HG03378 (cell line): ENCODE results near the gene RANBP1.

ENCODE experiments used
- ATAC-seq: cut with Tn5 transposase; IDR thresholded peaks from one replicate; pipeline ENCODE4 v1.9.1; 2021; ENCODE audit warnings: mild to moderate bottlenecking, moderate library complexity; ENCODE audit not compliant: unreplicated experiment

Gene RANBP1

DNA sequence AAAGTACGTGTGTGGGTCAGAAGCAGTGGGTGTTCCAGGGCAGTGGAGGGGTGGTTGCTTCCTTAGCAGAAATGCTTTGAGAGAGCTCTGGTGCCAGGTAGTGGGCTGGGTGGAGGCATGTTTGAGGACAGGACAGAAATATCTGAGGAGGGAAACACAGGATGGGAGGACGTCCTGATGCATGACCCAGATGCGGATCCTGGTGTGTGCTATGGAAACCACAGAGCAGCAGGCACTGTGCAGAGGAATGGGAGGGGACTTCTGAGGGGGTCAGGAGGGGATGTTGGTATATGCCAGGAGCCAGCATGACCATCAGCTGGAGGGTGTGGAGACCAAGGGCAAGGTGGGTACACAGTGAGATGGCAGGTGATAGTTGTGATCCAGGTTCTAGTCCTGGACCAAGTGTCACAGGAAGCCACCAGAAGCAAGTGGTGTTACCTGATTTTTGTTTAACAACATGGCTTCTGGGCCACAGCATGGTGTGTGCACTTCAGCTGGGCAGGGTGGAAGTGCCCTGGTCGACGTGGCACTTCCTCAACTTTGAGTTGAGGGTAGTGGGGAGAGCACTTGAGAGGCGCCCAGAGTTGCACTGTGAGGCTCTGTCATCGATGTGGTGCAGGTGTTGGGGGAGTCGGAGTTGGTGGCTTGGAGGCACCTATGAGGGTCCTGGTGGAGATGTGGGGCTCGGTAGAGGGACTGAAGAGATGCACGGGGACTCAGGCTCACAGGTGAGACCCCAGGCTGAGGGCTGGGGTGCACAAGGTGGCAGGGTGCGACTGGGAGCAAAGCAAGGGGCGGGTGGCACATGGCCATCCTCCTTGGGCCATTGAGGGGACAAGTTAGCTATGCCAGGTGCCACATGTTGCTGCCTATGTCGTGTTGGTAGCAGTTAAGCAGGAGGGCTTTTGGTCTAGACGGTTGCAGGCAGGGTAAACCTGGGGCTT is 28.3 kb upstream of the RANBP1 start:
- no peak for ATAC-seq

DNA sequence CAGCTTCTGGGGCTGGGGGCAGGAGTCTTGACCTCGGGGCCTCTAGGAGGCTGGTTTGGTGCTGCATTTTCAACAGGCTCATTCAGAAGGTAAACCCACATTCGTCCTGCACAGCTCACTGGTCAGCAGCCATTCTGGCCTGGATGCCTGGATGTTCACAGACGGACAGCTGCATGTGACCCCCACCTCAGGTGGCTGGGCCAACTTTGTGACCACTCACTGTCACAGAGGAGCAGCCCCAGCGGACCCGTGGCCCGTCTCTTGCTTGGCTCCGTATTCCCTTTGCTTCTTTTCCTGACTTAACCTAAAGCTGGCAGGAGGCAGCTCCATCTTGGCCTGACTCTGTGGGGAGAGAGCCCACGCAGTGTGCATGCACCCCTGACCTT is 27.6 kb upstream of the RANBP1 start:
- no peak for ATAC-seq

GRCh38 chr22:20089226-20089976 is 26.5 kb upstream of the RANBP1 start:
- no peak for ATAC-seq

- ATAC-seq = no peak
Measured at GRCh38 chr22:20089977-20090729, 25.8 kb upstream of the RANBP1 start.

DNA sequence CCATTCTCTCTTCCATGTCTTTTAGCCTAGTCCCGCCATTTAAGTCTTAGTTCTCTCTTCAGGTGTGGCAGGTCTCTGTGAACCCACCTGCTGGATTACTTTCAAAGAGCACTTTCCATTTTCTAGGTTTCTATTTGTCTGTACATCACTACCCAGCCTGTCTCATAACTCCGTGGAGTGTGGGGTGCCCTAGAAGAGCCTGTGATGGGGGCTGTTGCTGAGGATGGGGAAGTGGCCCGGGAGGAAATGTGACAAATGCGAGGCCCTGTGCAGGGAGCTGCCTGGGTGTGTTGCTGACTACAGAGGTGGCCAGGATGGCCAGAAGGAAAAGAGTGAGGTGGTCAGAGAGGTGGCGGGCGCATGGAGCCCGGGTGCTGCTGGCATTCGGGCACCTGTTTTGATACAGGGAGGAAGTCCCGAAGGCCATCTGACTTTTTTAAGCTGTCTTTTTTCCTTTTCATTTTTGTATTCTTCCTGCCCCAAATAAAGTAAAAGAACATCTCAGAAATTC is 25.1 kb upstream of the RANBP1 start:
- no peak for ATAC-seq

DNA sequence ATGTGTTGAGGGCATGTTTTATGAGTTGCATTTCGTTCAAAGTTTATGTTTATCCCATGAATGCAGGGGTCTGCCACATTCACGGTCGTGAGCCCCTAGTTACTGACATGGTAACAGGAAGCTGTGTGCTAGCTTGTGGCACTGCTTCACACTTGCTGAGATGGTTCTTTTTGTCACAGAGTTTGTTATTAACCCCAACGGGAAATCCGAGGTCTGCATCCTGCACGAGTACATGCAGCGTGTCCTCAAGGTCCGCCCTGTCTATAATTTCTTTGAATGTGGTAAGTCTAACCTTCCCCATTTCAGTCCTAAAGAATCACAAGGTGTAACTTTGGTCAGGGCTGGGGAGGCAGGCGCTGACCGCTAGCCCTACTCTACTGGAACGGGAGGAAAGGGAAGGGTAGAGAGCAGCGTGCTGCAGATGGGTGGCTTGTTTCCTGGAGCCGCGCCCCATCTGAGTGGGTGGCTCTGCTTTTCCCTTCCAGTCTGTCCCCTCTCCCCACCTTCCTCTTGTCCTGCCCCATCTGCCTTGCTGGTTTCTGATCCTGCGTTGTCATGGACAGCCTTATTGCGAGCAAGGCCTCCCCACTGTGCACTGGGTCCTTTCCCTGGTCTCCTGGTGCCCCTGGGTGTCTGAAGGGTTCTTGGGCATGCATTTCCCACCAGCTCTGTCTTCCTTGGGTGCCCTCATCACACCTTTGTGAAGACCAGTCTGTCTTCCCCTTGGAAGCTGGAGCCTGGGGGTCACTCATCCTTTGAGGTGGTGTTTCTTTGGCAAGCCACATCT is 24.0 kb upstream of the RANBP1 start:
- ATAC-seq = no peak

DNA sequence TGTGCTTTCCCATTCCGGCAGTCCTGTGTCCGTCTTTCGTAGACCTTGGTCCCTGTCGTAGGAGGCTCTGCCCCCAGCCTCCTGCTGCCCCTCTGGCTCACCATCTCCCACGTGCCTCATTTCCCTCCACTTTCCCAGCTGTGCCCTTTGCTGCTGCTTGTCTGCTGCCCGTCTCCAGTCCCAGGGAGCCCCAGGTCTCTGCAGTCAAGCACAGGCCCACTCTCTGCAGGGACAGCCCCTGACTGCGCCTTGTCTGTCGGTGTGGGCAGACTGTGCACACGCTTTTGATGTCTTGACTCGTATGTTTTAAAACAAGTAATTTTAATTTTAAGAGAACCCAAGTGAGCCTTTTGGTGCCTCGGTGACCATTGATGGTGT is 23.4 kb upstream of the RANBP1 start:
- no peak for ATAC-seq

- ATAC-seq = no peak
Measured at GRCh38 chr22:20093418-20094196, 22.3 kb upstream of the RANBP1 start.

GRCh38 chr22:20094197-20094807 is 21.6 kb upstream of the RANBP1 start:
- ATAC-seq = no peak

- no peak for ATAC-seq
Measured at GRCh38 chr22:20095521-20095920, 20.4 kb upstream of the RANBP1 start.

- no peak for ATAC-seq
Measured at GRCh38 chr22:20096574-20097420, 19.1 kb upstream of the RANBP1 start.

GRCh38 chr22:20099099-20099711 is 16.7 kb upstream of the RANBP1 start:
- no peak for ATAC-seq

GRCh38 chr22:20101638-20102037 is 14.3 kb upstream of the RANBP1 start:
- no peak for ATAC-seq

DNA sequence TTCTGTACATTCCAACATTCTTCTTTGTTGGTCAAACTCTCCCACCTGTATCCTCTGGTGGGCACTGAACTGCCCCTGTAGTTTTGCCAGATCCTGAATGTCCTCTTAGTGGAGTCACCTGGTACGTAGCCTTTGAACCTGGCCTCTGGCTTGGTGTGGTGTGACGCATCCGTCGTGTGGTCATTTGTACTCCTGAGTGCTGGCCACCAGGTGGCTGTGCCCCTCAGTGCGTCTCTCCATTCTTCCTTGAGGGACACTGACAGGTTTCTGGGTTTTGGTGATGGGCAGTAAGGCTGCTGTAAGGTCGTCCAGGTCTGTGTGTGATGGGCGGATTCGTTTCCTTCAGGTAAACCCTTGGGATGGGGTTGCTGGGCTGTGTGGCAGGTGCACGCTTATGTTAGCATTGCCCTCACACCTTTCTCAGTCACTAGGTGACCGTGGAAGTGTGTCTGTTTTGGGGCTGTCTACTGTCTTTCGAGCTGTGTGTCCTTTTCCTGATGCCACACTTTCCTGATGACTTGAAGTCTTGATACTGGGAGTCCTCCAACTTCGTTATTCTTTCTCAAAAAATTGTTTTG is 13.6 kb upstream of the RANBP1 start:
- no peak for ATAC-seq

DNA sequence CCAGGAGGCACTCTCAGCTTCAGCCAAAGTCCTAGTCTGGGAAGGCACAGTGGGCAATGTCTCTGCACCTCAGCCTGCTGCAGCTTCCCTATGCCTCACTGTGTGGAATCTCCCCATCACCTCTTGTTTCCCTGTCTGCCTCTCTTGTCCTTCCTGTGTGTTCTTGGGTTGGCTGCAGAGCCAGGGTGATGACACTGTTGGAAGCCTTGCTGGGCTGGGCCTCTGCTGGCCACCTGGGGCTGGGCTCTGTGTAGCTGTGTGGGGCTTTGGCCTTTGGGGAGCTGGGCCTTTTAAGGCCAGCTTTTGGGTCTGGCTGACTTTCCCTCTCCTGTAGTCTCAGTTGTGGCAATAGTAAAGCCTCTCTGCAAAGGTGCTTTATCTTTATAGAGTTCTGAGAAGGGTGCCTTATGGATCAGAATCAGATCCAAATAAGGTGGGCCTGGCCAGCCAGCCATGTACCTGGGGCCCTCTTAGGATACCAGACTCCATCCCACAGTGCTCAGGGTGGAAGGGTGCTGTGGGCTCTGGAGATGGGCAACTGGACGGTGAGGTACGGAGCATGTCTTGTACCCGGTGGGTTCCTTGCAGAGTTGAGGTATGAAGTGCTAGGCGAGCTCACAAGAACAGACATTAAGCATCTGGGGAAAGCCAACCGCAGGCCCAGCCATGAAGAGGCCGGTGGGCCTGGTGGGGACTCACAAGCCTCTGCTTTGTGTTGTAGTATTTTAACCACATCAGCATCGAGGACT is 10.3 kb upstream of the RANBP1 start:
- ATAC-seq = no peak

- ATAC-seq = no peak
Measured at GRCh38 chr22:20106205-20106848, 9.6 kb upstream of the RANBP1 start.
